GM20431 (cell line): Measurements from ENCODE around the gene RNPS1.
"Not testable (repeated sequence)": the region's sequence is repeated elsewhere in the genome, so short reads cannot be mapped to it uniquely, and the experiment has no call there.

ENCODE experiments used
- in situ Hi-C: fragments of 300-500 bp; cut with MseI, MboI; formaldehyde crosslinking; loops from one replicate; pipeline ENCODE4 v1.15.0; 2020; ENCODE audit warnings: low sequenced_read_pairs; ENCODE audit not compliant: unreplicated experiment

The RNPS1 gene

DNA sequence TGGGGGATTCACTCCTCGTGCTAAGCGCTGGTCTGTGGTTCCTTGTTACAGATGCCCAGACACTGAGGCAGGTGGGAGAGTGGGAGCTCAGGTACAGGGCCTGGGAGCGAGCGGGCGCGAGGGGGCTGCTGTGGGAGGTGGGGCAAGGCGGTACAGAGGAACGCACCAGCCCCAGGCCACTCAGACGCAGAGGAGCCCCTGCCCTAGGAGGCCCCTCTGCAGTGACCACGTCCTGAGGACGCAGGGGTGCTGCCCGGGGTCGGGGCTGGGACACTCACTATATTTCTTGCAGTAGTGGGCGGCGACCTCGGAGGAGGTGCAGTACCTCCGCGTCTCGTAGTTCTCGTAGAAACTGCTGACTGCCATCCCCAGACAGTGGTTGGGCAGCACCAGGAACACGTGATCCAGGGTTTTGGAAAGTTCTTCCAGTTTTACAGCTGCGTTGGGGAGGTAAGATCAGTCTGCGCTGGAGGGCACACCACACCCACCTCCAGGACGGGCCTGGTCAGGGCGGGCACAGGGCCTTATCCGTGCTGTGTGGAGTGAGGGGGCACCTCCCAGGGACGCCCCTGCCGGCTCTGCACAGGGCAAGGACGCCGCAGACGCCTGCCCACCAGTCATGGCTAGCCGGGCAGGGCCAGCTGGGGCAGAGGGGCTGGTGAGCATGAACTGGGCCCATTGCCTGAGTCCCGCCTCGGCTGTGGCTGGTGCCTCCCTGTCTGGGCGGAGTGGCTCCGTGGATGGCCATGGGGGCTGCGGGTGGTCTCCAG, 16.3 kb upstream of the RNPS1 start:
- in situ Hi-C loops = no loop called here

DNA sequence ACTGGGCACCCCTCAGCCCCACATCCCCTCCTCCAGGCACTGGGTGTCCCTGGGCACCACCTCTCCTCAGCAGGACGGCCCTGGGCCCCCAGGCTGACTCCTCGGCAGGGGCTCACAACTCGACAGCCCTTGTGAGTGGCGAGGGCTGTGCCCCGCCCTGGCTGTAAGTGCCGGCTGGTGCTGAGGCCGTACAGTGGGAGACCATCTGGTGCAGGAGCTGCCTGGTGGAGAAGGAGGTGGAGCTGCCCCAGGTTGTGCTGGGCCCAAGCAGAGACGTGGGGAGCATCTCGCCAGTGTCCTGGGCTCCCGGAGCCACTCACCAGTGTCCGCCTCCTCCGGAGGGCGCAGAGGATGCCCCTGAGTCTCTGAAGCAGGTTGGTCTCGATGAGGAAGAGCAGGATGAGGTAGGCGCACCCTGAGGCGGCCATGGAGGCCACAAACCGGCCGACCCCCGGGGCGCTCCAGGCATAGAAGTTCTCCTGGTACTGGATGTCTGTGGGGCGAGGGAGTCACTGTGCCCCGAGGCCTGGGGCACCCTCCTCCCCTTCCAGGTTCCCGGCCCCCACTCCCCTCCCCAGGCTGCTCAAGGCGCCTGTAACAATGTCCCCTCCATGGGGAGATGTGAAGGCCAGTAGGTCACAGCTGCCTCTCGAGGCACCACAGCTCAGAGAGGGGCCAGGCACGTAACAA, 15.1 kb upstream of the RNPS1 start:
- in situ Hi-C loops = no loop called here

DNA sequence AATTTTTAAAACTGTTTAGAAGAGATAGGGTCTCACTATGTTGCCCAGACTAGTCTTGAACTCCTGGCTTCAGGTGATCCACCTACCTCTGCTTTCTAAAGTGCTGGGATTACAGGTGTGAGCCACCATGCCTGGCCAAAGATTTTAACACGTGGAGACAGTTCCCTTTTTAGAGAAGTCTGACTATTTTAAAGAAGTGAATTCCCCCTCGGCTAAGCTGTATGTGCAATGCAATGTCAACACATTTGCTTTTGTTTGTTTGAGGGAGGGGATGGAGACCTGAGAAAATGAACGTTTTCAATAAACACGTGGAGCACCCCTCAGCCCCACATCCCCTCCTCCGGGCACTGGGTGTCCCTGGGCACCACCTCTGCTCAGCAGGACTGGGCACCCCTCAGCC, 14.3 kb upstream of the RNPS1 start:
- in situ Hi-C loops = no loop called here

DNA sequence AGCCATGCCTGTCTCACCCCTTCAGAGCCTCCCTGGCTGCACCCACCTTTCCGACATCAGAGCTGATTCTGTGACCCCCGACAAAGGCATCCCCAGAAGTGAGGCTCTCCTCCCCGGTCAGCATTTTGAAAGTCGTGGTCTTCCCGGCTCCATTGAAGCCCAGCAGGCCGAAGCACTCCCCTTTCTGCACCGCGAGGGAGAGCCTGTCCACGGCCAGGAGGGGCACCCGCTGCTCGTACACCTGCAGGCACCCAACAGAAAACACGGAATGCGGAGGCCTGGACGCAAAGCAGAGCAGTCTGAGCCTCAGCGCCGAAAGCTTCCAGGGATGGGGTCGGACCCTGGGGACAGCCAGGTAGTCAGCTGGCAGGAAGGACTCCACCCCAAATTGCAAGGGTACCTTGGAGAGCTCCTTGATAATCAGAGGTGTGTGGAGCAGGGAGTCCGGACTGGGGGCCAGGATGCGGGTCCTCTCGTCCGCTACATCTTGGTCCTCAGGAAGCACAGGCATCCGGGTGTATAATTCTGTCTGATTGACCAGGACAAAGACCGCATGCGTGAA, 13.1 kb upstream of the RNPS1 start:
- in situ Hi-C loops = no loop called here

DNA sequence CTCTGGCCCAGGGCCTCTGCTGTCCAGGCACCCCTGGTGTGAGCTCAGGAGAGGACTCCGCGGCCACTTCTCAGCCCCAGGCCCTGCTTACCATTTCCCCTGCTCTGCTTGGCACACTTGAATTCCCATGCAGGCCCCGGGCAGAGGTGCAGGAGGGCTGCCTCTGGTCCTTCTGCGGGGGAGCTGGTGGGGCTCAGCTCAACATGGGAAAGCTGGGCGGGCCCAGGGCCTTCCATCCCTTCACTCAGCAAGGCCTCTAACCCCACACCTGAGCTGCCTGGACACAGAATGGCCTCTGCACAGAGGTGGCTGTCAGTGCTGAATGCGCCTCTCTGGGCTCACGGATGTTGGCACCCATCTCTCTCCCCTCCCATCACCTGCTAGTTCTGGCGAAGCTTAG, 12.5 kb upstream of the RNPS1 start:
- in situ Hi-C loops = no loop called here

DNA sequence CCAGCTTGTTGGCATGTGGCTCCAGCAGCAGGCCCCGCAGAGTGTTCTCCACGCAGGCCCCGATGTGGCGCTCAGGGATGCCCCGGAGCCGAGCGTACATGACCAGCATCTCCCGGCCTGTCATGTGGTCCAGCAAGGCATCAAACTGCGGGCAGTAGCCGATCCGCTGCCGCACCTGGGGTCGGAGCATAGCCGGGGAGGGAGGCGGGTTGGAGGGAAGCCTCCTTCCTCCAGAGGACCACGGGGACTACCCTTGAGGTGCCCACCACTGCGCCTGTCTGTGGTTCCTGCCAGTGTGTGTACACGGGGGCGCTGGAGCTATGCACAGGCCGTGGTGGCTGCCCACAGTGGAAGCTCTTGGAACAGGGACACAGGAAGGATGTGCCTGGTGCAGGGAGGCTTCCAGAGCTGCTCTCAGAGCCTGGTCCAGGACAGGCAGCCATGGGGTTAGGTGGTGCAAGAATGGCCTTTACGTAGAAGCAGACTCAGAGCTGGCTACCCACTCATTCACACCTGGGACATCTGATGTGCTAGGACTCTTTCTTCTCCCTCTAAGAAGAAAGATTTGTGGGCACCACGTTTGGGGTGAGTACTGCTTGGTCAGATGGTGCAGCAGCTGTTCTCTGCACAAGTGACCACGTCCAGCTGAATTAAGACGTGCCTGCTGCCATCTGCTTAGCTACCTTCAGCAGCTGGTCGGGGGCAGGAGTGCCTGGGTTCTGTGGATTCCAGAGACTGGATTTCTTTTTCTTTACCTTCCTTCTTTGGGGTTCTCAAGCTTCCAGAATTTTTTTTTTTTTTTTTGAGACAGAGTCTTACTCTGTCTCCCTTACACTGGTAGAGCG, 11.3 kb upstream of the RNPS1 start:
- in situ Hi-C loops = no loop called here

DNA sequence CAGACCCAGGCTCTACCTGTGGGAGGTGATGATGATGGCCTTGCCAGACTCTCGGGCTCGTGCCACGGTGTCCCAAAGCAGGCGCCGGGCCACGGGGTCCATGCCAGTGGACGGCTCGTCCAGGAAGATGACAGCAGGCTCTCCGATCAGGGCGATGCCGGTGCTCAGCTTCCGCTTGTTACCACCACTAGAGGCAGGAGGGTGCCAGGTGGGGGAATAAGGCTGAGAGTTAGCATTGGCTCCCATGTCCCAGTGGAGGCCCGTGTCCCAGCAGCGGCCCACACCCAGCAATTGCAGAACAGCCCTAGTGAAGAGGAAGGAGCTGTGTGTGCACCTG, 10.3 kb upstream of the RNPS1 start:
- in situ Hi-C loops = no loop called here

DNA sequence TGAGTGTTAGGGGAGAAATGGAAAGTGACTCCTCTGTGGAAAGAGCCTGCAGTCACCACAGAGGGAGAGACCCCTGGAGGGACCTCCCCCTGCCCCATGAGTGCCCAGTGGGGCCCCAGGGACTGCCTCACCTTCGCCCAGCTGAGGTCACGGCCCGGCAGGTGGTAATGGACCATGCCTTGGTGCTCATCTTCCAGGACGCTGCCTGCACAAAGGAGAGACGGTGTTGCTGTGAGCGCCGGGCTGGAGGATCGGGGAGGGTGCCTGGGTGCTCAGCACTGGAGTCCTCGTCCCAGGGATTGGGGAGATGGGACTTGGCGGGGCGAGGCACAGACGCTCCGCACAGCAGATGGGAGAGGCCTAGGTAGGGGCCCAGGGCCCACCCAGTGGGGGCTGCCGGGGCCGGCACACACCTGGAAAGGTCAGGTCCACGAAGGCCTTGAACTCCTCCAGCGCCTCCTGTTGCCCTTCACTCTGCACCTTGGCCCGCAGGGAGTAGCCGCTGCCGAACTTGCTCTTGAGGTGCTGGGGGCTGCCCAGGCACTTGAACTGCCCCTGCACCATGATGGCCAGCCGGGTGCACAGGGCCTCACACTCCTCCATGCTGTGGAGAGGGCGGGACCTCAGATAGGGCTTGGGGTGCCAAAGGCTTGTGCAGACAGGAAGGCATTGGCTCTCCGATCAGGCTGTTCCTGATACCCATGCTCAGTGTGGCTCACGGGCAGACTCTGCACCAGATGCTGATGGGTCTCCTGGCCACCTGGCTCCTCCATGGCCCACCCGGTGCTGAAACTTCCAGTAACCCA, 9.7 kb upstream of the RNPS1 start:
- in situ Hi-C loops = no loop called here

DNA sequence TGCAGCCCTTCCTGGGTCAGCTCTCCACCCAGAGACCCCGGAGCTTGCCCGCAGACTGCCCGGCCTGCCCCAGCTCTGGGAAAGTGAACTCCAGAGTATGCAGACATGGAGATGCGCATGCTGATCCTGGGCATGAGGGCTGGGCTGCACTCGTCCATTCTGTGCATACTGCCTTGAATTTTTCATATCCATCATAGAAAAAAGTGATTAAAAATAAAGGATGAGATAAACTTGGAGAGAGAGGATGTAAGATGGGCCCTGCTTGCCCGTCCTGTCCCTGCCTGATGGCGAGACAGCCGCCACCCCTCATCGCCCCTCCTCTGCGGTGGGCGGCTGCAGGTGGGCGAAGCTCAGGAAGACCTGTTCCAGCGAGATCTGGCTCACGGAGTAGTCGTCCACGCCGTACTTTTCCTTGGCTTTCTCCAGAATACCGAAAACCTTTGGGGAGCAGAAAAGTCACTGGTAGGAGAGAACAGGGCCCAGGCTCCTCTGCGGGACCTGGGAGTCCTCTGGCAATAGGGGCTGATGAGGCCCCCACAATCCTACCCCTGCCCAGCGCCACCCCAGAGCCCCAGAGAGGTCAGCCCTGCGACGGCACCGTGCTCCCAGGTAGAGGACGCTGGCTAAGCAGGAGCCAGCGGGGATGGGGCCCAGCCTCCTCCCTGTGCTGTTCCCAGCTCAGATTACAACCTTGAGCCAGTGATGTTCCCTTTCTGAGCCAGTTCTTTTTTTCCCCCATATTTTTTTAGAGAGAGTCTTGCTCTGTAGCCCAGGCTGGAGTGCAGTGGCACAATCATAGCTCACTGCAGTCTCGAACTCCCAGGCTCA, 8.7 kb upstream of the RNPS1 start:
- in situ Hi-C loops = no loop called here

DNA sequence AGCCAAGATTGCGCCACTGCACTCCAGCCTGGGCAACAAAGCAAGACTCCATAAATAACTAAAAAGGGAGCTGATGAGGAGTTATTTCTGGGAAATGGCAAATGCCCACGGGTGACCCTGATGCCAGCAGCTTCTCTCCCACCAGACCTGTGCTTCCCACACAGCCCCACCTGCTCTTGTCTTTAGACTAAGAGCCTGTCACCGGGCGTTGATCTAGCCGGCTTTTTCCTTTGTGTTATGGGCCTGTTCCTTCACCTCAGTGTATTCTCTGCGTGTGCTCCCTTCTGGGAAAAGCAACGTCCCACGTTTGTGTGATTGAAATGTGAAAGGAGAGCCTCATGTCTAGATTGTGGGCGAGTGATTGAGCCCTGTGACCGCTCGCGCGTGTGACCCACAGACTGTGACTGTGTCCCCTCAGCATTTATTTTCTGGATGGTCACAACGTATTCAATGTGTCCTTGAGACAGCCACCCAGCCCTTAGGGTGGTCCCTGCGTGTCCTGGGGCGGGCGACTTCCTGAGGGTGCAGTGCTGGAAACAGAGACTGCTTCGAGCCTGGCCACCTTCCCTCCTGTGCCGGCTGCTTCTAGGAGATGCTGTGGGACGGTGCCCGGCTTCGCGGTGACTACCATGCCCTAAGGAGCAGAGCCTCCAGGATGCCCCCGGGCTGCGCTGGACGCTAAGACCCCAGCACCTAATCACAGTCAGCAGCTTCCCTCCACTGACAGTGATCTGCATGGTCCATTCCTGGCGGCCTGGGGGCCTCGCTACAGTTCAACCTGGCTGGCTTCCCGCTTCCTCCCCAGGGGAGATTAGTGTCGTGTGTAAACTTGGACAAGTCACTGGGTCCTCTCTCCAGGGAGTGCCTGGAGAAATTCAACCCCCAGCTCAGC, 7.8 kb upstream of the RNPS1 start:
- in situ Hi-C loops = no loop called here

DNA sequence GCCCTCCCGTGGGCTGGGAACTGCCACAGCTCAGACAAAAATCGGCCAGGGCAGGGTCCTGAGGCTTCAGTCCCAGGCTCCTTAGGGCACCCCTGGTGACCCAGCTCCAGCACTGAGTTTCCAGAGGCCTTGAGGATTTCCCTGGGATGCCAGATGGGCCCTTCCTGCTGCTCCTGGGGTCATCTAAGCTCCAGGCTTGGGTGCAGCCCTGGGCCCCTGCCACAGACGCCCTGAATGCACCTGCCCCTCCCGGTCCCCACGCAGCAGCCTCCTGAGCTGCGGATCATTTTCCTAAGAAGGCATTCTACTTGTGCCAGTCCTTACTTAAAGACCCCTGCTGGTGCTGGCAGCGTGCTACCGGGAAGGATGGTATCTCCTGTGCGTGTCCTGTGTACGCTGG, 6.0 kb upstream of the RNPS1 start:
- in situ Hi-C loops = no loop called here

DNA sequence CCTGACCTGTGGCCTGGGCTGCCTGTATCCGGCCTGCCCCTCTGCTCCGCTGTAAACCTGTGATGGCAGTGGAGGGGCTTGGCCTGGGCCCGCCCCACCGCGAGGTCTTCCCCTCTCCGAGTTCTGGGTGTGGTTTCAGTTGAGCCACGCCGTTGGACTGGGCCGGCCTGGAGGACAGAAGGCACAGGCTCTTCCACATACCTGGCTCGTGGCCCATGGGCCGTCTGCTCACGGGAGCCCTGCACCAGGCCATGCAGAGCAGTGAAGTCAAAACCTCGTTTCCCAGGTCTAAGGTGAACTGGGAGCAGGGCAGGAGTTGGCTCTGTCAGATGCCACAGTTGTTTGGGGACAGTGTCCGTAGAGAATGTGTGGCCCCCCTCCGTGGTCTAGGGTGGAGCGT, 5.6 kb upstream of the RNPS1 start:
- in situ Hi-C loops = no loop called here

DNA sequence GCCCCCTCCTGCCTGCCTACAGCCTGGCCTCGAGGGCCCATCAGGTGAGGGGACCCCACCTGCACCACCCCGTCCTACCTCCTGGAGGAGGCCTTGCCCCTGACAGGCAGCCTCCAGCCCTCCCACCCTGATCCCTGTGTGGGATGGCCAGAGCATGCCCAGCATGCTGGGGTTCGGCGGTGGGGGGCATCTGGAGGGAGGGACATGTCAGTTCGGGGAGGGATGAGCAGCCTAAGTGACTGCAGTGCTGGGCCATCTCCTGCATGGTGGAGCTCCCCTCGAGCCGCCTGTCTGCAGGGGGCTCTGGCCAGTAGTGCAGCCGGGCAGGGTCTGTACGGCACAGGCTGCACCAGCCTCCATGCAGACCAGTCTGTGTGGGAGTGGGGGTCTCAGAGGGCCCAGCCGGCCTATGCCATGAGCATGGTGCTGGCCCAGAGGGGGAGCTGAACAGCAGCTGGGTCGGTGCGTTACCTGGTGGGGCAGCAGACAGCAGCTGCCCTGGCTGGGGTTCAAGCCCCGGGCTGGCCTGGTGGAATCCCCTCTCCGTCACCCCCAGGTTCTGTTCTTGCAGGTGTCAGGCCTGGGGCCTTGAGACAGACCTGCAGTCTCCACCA, 4.0 kb upstream of the RNPS1 start:
- in situ Hi-C loops = no loop called here

DNA sequence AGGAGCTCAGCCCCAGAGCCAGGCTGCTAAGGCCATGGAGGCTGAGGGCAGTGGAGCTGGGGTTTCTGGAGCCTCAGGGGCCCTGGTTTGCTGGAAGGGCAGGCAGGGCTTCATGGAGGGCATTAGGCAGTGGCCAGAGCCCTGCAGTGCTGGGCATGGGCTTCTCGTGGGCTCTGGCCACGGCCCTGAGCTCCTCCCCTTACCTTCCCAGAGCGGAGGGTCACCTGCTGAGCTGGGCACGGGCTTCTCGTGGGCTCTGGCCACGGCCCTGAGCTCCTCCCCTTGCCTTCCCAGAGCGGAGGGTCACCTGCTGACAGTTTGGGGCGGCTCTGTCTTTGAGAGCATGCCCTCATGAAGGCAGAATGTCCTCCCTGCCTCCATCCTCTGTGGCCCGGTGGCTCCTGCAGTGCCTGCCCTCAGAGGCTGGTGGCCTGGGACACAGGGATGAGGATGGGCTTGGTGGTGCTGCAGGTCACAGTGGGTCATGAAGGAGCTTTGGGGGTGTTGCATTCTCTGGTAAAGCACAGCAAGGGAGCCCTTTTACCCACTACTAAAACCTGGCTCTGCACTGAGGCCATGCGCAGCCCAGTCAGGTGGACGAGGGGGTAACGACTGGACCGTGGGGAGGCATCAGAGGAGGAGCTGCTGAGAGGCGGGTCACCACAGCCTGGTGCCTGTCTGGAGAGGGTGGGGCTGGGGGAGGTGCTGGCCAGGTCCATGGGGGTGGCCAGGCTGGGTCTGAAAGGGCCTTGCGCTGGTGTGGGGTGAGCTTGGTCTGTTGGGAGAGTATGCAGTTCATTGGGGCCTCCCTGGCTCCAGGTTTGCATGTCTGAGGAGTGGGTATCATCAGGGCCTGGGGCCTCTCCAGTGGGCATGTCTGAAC, 2.9 kb upstream of the RNPS1 start:
- in situ Hi-C loops = no loop called here

DNA sequence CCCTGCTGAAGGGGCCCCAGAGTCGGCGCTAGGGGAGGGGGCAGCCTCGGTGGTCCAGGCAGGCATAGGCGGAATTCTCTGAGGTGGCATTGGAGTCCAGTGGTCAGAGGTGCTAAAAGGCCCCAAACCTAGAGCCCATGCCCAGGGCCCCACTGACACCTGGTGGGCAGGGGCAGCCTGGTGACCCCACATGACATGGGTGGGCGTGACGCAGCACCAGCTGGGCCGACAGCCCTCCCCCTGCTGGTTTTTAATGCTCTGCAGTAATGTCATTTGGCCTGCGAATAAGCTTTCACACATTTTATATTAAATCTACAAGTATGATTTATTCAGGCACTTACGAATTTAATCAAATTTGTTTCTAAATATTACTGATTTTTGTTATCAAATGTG, 2.1 kb upstream of the RNPS1 start:
- in situ Hi-C loops = no loop called here

DNA sequence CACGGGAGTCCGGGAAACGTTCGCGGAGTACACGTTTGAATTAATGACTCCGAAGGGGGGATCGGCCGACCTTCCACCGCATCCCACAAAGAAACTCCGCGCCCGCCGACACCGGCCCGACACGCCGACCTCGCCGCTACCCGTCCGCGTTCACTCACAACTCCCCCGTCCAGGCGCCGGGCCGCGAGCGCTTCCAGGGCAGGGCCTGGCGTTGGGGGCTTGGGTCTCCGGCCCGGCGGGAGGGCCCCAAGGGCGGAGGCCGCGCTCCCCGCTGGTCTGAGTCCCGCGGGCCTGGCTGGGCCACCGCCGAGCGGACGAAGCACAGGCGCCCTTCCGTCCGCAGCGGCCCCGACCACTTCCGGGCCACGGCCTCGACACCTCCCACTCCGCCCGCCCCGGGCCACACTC, 417 bp downstream of the RNPS1 start:
- in situ Hi-C loops = not testable (repeated sequence)

DNA sequence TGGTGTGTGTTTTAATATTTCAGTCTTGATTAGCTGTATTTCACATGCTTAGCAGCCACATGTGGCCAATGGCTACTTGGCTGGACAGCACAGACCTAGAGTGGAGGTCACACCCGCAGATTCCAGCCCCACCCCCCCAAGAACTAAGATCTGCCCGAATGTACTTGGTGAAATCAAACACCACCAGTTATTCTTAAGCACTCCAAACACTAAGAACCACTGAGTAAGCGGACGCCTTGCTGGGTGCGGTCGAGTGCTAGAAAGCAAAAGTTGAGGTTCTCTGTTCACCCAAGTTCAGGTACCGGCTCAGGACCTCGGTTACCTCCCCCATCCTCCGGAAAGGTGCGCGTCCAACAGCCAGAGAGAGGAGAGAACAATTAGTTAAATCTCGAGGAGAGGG, 1.0 kb downstream of the RNPS1 start:
- in situ Hi-C loops = not testable (repeated sequence)
